Measurements from ENCODE around the gene PLCG2.

DNA sequence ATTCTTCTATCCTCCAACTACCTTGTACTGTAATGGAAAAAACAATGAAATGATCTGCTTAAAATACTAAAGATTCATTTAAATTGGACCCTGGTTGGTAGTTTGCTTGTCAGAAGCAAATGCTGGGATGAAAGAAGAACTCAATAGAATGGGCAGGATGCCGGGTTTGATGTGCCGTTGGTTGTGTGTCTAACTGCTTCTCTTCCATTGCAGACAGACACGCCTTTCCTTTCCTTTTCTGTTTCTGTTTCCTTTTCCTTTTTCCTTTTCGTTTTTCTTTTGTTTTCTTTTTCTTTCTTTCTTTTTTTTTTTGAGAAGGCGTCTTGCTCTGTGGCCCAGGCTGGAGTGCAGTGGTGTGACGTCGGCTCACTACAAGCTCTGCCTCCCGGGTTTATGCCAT is 64.6 kb downstream of the PLCG2 start:
- TF ChIP-seq, protein P1, sequence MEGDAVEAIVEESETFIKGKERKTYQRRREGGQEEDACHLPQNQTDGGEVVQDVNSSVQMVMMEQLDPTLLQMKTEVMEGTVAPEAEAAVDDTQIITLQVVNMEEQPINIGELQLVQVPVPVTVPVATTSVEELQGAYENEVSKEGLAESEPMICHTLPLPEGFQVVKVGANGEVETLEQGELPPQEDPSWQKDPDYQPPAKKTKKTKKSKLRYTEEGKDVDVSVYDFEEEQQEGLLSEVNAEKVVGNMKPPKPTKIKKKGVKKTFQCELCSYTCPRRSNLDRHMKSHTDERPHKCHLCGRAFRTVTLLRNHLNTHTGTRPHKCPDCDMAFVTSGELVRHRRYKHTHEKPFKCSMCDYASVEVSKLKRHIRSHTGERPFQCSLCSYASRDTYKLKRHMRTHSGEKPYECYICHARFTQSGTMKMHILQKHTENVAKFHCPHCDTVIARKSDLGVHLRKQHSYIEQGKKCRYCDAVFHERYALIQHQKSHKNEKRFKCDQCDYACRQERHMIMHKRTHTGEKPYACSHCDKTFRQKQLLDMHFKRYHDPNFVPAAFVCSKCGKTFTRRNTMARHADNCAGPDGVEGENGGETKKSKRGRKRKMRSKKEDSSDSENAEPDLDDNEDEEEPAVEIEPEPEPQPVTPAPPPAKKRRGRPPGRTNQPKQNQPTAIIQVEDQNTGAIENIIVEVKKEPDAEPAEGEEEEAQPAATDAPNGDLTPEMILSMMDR (conservative IDR thresholded peaks at IDR 0.05; ENCODE audit: low read length): no peak
- no peak for TF ChIP-seq EZH2phosphoT487 (IDR thresholded peaks at IDR 0.05; ENCODE audit: borderline replicate concordance, low read depth, low read length)

Data from OCI-LY7 (cell line).